ENCODE data around the gene TET2.
A peak's percentile ranks its signal among the peaks of the same experiment; 100 is the strongest.

The TET2 gene

DNA sequence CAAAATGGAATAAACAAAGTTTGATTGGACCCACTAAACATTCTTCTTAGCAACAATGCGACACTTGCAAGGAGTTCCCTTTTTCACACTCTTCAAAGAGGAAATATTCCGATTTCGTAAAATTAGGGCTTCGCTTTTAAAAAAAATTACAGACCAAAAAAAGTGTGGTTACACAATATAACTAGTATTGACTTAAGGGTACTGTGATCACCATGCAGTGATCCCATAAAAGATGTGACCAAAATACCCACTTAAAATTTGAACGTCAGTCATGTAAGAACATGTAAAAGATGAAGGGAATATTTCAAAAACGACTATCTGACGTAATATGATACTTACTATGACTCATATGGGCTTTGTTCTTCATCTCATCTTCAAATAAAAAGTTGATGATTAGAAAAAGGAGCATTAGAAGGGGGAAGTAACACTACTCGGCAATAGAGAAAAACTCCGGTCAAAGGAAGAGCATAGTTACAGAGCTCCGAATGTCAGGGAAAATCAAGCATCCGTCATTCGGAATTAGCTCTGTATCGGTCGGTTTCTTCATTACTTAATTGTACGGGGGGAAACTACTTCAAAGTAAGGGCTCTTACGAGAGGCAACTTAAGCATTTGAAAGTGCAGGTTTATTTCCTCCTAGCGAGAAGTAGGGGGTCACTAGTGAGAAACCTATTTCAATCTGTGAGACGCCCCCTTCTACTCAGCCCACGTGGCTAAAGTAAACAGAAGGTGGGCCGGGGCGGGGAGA lies 1.3 kb upstream of the TET2 start:
- no peak for DNase-seq

DNA sequence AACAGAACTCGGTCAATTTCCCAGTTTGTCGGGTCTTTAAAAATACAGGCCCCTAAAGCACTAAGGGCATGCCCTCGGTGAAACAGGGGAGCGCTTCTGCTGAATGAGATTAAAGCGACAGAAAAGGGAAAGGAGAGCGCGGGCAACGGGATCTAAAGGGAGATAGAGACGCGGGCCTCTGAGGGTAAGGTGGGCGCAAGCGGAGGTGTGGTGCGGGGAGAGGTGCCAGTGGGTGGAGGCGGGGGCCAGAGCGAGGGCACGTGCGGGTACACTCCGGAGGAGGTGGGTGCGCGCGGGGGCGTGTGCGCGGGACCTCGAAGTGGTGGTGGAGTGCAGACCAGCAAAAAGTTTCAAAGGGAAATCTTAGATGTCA lies 787 bp upstream of the TET2 start:
- DNase-seq: peak; percentile 59

DNA sequence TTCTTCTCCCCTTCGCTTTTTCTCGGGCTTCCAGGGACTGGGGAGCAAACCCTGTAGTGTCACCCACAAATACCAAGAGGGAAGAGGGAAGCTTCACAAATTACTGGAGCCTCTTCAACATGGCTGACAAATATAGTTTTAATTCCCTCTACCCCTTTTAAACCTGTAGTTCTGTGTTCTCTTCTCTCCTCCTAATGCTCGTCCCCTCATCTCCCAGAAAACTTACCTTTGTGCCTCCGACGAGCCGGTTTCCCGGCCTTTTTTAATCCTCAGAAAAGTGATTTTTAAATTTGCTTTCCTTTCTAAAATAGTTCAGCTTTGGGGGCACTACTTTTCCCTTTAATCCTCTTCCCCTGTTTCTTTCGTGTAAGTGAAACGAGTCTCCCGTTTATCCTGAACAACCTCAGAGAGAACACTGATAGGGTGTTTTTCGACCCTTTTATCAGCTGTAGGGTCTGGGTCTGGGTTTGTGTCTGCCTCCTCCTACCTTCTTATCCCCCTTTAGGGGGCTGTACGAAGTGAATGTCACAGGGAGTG lies 408 bp downstream of the TET2 start:
- DNase-seq: no peak

DNA sequence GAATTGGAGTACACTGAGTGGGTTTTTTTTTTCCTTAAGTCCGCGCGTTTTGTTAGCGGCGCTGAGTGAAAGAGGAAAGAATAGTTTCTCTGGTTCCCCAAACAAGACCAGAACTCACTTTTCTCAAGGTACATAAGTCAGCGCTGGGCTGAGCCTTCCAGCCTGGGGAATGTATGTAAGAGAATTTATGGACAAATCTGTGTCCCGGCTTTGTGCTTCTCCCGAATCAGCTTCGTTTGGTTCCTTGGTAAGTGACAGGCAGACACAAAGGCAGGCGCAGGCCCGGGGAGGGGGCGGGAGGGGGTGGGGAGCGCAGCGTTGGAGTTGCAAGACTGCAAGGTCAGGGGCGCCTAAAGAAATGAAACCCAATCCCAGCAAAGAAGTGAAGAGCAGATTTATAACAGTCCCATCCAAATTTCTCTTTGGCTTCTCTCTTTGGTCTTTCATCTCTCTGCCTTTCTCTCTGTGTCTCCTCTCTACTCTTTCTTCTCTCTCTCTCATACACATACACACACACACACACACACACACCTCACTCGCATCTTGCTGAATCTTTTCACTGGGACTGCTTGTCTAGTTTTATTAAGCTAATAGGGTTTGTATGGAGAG lies 981 bp downstream of the TET2 start:
- peak; percentile 45 for DNase-seq

DNA sequence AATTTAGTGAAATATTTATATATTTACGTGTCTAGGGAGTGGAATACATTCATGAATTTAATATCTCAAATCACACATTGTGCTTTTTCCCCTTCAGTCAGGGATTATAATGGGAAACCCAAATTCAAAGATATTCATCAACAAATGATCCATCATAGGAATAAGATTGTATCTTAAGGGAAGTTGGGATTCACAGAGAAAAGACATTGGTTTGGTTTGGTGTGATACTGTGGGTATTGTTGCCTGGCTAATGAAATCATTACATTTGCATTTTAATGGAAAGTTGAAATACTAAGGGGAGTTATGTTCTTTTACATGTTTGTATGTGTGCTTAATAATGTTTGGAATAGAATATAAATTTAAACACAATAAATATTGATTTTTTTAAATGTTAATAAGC lies 1.7 kb downstream of the TET2 start:
- DNase-seq: no peak

DNA sequence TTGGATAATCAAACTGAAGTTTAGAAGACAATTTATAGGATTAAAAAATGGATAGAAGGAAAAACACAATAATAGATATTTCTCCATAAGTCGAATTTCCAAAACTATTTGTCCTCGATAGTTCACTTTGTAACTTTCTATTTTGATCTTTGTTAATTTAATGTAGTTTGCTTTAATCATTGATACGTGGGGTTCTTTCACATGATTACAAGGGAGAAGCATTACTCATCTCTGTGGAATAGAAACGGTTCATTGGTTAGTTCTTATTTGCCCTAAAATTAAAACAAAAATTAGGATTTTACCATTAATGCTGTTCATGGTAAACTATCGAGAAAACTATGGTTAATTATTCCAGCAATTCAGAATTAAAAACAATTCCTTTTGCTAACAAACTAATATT lies 2.1 kb downstream of the TET2 start:
- no peak for DNase-seq

DNA sequence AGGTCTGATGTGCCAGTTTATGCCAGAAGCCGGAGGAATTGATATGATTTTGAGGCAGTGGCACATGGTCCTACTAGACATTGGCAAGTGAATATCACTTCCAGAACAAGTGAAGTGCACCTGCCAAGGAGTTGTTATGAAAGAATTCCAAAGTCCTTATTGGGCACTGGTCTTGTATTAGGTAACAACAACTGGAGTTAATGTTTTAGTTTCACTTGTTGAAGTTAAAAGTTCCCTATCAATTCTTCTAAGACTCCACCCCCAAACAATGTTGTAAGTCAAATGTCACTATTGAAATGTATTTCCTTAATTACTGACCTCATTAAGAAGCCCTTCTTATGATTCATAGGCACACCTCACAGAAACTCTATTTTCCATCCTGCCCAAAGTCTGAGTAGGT lies 3.1 kb downstream of the TET2 start:
- no peak for DNase-seq

DNA sequence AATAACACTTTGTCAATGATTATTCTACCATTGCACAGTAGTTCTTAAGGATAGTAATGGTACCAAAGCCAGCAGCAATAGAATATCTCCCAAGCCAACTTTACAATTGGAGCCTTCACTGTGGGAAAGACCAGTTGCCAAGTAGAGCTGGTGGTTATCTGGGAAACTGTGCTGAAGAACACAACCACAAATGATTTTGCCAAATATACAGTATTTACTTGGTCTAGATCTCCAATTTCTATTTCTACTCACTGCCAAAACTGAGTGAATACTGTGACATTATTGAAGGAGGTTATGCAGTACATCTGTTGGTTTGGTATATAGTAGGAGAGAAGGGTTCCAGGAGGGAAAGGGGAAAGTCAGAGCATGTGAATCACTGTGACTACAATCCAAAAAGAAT lies 3.8 kb downstream of the TET2 start:
- no peak for DNase-seq

DNA sequence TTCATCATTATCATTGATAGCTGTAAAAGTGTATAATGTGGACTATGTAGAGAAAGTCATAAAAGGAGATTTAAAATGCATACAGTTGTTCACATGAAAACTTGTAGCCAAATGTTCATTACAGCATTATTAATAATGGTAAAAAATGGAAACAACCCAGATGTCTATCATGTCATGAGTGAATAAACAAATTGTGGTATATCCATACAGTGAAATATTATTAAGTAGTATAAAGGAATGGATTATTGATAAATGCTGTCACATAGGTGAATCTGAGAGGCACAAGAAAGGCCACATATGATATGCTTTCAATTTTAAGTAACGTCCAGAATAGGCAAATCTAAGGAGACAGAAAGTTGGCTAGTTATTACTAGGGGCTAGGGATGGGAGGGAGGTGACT lies 7.1 kb downstream of the TET2 start:
- DNase-seq: no peak

DNA sequence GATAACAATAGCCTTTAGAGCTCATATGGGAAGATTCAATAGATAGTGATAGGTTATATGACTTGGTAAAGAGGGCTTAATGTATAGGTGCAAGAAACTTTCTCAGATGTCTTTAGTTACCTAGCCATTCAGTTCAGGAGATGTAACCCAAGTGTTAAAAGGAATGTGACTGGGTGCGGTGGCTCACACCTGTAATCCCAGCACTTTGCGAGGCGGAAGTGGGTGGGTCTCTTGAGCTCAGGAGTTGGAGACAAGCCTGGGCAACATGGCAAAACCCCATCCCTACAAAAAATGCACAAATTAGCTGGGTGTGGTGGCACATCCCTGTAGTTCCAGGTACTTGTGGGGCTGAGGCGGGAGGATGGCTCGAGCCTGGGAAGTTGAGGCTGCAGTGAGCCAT lies 7.9 kb downstream of the TET2 start:
- DNase-seq: no peak

DNA sequence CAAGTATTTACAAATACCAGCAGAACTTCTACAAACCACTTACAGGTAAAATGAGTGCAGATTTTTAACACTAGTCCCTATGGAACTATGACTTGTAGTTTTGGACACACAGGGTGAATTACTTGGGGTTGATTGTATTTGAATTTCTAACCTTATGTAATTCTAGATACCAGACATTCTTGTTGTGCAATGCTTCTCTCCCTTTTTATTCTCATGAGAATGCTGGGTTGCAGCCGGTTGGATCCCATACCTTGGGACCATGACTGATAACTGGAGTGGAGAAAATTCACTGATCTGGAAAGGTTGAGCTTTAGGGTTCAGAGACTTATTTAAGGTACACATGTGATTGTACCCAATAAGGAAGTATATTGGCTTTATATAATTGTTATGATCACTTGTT lies 8.8 kb downstream of the TET2 start:
- no peak for DNase-seq

DNA sequence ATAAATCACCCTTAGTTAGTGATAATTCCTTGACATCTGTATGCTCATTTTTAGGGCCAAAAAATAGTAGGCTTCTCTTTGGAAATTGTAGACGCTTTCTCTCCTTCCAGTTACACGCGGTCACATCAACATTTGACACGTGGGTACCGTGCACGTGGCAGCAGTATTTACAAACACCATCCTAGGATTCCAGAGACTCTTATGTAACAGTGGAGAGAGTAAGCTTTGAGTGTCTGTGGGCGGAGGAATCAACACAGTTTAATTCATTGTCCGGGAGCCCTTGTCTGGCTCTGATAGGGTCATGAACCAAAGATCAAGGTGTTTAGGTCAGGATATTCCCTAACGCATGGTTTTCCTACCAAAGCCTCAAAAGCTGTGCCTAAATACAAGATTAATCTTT lies 12.2 kb downstream of the TET2 start:
- no peak for DNase-seq

DNA sequence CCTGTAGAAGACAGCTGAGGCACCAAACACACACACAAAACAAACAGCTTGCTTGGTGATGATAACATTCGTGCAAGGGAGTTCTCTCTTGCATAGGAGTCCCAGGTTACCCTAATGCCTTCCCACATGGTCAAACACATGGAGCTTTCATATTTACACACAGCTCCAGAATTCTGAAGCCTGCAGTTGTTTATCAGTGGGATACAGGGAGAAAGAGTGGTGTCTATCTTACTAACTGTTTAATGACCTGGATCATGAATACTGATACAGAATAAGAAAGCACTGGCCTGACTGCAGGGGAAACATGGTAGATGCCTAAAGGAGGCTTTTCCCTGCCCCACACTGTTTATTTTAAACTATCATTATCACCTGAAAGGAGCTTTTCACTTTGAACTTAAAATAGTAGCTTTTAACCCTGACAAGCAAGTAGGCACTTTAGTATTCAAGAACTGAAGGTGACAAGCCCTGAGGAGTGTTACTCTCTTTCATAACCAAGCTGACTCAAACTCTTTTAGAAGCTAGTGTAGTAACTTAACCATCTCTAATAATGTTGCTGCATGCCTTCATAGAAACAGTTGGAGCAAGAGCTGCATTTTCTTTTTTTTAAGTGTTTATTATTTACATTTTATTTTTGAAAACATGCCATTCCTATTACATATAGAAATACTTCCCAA lies 15.6 kb downstream of the TET2 start:
- no peak for DNase-seq

DNA sequence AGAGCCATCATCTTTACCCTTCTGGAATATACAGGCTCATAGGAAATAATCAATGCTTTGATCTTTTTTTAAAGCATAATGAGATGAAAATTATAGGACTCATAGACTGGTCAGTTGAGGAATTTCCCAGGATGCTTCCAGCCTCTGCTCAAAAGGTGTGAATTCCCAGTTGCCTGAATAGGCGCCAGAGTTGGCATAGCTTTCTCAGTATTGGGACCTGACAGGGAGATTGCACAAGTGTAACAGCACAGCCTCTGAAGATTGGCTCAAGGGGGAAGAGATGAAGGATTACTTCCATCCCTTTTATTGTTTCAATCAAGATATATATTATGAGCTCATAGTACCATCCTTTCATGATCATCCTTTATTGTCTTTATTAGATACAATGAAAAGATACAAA lies 17.9 kb downstream of the TET2 start:
- DNase-seq: no peak

DNA sequence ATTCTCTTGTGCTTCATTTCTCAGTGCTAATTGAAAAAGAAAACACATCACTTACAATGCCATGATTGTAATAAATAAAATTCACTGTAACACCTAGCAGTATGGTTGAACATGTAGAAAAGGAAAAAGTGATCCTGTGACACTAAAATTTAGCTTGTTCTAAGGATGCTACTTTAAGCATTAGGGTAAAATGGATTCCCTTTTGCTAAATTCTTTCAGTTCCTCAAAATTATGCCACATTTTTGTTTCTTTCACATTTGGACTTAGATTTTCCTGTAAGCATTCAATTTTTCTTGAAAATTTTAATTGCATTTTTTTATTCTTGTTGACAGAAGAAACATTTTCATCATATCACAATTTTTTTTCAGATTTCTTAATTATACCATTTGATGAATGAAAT lies 19.4 kb downstream of the TET2 start:
- DNase-seq: no peak

DNA sequence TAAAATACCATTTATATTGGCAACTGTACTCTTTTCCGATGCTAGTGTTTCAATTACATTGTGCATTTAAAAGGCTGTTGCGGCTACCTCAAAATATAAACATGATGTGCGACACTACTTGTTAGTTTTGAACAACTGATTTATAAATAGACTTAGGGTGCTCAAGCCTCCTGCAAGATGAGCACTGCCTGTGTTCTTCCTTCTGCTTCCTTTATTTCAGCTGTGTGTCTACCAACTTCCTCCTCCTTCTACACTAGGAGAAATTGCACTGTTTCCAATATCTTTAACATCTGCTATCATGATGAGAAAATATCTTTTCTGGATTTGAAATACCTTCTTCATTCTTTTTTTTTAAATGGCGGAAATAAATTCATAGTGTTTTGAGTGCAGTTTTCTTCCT lies 24.0 kb downstream of the TET2 start:
- no peak for DNase-seq

DNA sequence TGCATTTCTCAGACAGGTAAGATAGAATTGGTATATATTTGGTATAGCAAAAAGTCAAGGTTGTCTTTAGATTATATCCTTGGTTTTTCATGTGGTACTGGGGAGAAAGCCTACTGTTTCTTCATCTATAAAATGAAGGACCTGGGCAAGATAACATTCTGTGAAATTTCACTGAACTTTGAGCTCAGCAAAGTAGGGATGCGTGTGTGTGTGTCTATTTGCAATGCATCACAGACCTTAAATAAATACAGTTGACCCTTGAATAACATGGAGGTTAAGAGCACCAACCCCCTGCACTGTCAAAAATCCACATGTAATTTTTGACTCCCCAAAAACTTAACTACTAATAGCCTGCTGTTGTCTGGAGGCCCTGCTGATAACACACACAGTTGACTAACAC lies 25.2 kb downstream of the TET2 start:
- no peak for DNase-seq

DNA sequence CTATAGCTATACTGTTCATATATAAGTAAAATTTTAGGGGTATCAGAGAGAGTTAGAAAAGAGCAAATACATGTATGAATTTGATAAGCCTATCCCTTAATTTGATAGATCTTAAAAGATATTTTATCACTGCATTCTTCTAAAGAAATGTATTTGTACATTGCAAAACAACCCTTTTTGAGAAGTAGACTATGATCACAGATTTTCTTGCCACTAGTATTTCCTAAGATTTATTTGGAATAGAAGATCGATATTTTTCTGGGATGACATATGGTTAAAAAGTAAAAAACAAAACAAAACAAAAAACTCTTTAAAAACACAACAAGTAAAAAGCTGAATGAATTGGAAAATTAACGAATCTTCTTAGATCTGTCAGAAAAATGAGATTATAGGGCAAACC lies 27.4 kb downstream of the TET2 start:
- no peak for DNase-seq

DNA sequence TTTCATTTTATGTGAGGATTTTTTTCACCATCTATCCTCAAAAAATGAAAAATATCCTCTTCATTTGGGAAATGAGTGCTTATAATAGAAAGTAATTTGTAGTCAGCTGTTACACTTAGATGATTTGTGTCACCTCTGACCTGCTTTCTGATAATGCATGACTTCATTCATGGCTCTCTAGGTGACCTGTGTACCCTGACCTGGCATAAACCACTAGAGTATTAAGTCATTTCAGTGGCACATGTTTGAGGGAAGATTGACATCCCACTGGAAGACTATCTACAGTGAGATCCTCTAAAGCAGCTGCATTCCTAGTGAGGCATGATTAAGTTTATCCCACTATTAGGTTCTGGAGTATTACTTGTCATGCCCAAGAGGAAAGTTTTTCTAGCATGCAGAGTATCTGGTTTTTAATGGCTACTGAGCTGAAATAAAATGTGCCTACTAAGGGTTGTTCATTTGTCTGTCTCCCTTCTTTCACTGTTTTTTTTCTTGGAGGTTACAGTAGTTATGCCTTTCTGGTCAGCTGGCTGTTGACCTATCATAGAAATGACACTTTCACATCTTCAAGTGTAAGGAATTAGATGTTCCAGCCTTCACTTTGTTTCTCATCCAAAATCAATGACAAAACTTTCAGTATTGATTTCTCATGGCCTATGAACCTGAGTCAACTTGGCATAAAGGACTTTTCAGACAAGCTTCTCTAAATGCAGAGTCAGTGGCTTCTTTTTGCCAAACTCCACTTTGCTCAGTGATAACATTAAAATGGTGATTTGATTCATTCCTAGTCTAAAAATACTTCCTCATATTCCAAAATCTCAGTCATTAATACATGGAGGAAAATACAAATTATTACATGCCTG lies 33.1 kb downstream of the TET2 start:
- DNase-seq: no peak

DNA sequence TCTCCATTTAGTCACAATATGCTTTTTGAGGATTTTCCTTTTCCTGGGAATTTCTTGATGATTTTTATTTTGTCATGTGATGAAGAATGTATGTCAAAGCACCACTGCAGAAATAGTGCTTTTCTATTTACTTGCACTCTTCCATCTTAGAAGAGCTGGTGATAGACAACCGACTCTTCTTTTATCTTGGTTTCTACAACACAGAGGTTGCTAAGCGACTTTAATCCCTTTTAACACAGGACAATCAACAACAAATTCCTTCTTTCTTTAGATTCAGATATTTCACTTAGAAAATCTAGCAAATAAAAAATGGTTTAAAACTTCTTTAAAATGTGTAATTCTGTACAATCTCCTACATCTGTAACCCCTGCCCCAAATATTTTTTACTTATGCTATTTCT lies 34.6 kb downstream of the TET2 start:
- no peak for DNase-seq

DNA sequence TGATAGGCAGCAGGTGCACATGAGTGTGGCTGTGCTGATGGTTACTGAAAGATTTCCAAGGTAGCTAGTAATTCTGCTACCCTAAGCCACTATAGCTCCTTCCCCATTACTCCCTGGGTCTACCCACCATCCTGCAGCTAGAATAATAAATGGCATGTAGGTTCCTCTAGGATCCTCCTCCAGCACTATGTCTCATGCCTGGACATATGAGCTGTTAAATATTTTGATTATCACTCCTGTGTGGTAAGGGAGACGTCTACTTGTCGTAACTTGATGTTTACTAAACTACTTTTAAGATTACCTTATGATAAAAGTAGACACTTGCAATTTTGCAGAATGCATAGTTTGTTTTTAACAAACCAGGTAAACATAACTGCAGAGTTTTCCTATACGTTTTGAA lies 35.5 kb downstream of the TET2 start:
- no peak for DNase-seq

DNA sequence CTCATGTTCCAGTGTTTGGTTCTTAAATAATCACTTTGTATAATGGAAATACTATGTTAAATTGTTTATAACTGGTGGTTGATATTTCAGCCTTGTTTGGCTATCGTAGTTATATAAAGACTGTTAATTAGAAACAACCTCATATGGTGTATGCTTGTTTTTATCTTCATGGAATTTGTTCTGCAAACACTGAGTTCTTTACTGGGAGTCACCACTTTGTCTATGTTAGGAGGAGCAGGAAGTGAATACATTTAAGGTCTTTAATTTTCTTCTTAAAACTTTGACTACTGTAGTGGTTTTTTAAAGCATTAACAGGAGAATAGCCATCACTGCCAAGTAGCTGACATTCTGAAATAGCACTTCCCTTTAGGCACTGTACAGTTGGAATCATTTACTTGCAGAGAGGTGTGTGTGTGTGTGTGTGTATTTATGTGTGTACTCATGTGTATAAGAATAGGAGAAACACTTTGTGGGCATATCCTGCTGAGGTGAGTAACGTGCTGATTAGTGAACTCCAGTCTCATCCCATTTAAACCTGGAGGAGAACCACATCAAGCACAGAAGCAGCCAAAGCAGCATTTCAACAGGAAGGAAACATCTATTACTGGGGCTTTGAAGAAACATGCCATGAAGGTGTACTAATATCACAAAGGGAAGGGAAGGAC lies 37.8 kb downstream of the TET2 start:
- no peak for DNase-seq

DNA sequence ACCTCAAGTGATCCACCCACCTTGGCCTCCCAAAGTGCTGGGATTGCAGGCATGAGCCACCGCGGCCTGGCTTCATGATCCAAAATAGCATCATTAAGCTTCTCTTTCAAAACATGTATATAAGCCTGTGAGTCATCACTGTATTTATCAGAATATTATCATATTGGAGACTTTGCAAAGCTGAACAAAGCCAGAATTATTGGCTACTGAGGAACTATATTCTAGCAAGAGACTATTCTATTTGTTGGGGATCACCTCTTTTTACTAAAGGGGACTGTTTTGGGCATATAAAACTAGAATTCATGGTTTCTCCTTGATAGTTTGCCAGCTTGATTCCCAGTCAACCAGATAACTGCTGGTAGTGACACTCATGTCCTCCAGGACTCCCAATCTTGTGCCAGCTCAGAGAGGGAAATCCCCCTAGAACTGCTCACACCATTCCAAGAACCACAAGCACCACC lies 40.1 kb downstream of the TET2 start:
- DNase-seq: peak; percentile 16
